PC-9 (cell line): Measurements from ENCODE around the gene CUL4B. TPM values are rescaled to one million over a fixed set of nuclear protein-coding genes. Genes with fewer than 3 reads are reported as not detected.

ENCODE experiments used
- BruUV-seq: library from RNA; stranded (reverse); fragments of 400-500 nt; replicated peaks from 2 replicates; lab custom pipeline; 2021; lab: Mats Ljungman, UMichigan
- CTCF ChIA-PET: fragments of 300-600 bp; sonication (Branson Sonifier 250); formaldehyde crosslinking; loops from one replicate; lab custom pipeline; 2022; ENCODE audit warnings: antibody characterized with exemption; lab: Charles Lee
- POLR2A ChIA-PET: fragments of 300-600 bp; sonication (Branson Sonifier 250); formaldehyde crosslinking; loops from one replicate; lab custom pipeline; 2022; ENCODE audit warnings: antibody characterized with exemption; ENCODE audit not compliant: unreplicated experiment; lab: Charles Lee
- DNase-seq, 2 experiments: peaks; one replicate each; pipeline versions ENCODE4 v3.0.0 to v3.0.0-alpha.2; 2015 to 2022; ENCODE audit warnings: mixed read lengths in 1 of 2
- H2AFZ ChIP-seq: fragments of 200-600 bp; sonication (generic); 2 replicates; pipeline ENCODE4 v1.8.1; 2017; ENCODE audit warnings: antibody characterized with exemption
- H3F3A ChIP-seq: fragments of 200-600 bp; sonication (generic); 2 replicates; pipeline ENCODE4 v1.8.1; 2017; ENCODE audit warnings: antibody characterized with exemption, mild to moderate bottlenecking, low read depth; ENCODE audit not compliant: insufficient read depth
- H3K27ac ChIP-seq: fragments of 200-600 bp; sonication (generic); 2 replicates; pipeline ENCODE4 v1.6.1; 2016; ENCODE audit warnings: mixed run types
- H3K27me3 ChIP-seq: fragments of 200-600 bp; sonication (generic); 2 replicates; pipeline ENCODE4 v1.6.1; 2016; ENCODE audit warnings: low read depth, mixed run types; ENCODE audit not compliant: insufficient read depth
- H3K36me3 ChIP-seq: fragments of 200-600 bp; sonication (generic); 2 replicates; pipeline ENCODE4 v1.6.1; 2016; ENCODE audit warnings: low read depth, mixed run types
- H3K4me1 ChIP-seq: fragments of 200-600 bp; sonication (generic); replicated peaks from 2 replicates; pipeline ENCODE4 v1.6.1; 2016; ENCODE audit warnings: mixed run types; ENCODE audit not compliant: insufficient read depth
- H3K4me2 ChIP-seq: fragments of 200-600 bp; sonication (generic); 2 replicates; pipeline ENCODE4 v1.6.1; 2017; ENCODE audit warnings: mixed run types
- H3K4me3 ChIP-seq: fragments of 200-600 bp; sonication (generic); 2 replicates; pipeline ENCODE4 v1.6.1; 2016; ENCODE audit warnings: mixed run types
- H3K79me2 ChIP-seq: fragments of 200-600 bp; sonication (generic); 2 replicates; pipeline ENCODE4 v1.6.1; 2017; ENCODE audit warnings: low read depth, mixed run types
- H3K9me2 ChIP-seq: fragments of 200-600 bp; sonication (generic); 2 replicates; pipeline ENCODE4 v1.8.1; 2017; ENCODE audit warnings: mild to moderate bottlenecking; ENCODE audit not compliant: insufficient read depth
- H3K9me3 ChIP-seq: fragments of 200-600 bp; sonication (generic); 2 replicates; pipeline ENCODE4 v1.8.1; 2016; ENCODE audit warnings: low read depth; ENCODE audit not compliant: insufficient read depth
- H4K20me1 ChIP-seq: fragments of 200-600 bp; sonication (generic); 2 replicates; pipeline ENCODE4 v1.8.1; 2017; ENCODE audit not compliant: insufficient read depth
- EZH2 ChIP-seq: fragments of 200-600 bp; sonication (generic); IDR thresholded peaks from 2 replicates; pipeline ENCODE4 v1.8.0; 2017; ENCODE audit warnings: antibody characterized with exemption, low read depth
- intact Hi-C: fragments of 100-400 bp; cut with micrococcal nuclease; formaldehyde crosslinking; loops from one replicate; pipeline ENCODE4 v1.10.0; 2022; ENCODE audit not compliant: unreplicated experiment
- total RNA-seq: library from RNA; stranded (reverse); gene quantifications from 2 replicates; pipeline ENCODE4 v1.2.3, GENCODE V29; 2021
- TF ChIP-seq, protein P1 (sequence below): fragments of 200-600 bp; sonication (generic); conservative IDR thresholded peaks from 2 replicates; pipeline ENCODE4 v1.6.1; 2017; ENCODE audit warnings: mixed run types, antibody characterized with exemption, mild to moderate bottlenecking, moderate library complexity

CUL4B gene
- total RNA-seq, 1 experiment from 2014 or later = 154 TPM

DNA sequence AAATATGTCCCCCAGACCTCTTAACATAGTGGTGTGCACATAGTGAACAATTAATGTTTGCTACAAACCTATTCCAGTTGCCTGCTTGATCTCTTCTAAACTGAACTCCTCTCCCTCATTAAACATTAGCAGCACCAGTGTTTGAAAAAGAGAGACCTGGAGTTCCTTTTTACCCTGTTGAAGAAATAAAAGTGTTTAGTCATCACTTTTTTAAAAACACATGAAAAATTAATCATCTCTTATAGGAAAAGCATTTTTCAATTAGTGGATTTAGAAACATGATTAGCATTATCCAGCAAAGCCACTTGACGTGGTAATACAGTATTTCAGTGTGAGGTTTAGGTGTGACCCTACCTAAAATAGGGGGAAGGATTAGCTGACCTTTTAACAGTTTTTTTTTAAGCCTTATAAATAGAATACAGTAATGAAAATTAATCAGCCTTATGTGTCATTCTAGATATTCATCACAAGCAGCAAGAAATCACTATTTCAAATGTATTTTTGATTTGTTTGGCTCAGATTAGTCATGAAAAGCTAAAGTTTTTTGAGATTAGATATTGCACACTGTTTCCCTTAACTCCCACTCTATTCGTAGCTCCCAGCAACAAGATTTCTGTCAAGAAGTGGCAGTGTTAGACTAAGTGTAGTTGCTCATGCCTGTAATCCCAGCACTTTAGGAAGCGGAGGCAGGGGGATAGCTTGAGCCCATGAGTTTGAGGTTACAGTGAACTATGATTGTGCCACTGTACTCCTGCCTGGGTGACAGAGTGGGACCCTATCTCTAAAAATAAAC, 26.2 kb downstream of the CUL4B start:
- no peaks in the 10 kb centered on the region for H3K9me3 ChIP-seq
- no peaks in the 10 kb centered on the region for H3K27me3 ChIP-seq
- H3K4me3 ChIP-seq = no peak overlapping the region
- BruUV-seq = no TSS peak
- intact Hi-C loops = no loop called here
- H3F3A ChIP-seq = peaks cover 15% of the 10 kb centered on the region; the same call in 1 of the 2 replicates
- DNase-seq = no peak
- H2AFZ ChIP-seq = no peak overlapping the region
- H3K9me2 ChIP-seq = no peaks in the 10 kb centered on the region
- POLR2A ChIA-PET = no interaction called here
- H3K4me1 ChIP-seq = no peaks in the 10 kb centered on the region
- CTCF ChIA-PET = no interaction called here
- no peak overlapping the region for H3K4me2 ChIP-seq
- H3K79me2 ChIP-seq = no peaks in the 10 kb centered on the region
- H3K36me3 ChIP-seq = peaks cover 65% of the 10 kb centered on the region
- H3K27ac ChIP-seq = no peak overlapping the region
- no peaks in the 10 kb centered on the region for H4K20me1 ChIP-seq
- TF ChIP-seq, protein P1, sequence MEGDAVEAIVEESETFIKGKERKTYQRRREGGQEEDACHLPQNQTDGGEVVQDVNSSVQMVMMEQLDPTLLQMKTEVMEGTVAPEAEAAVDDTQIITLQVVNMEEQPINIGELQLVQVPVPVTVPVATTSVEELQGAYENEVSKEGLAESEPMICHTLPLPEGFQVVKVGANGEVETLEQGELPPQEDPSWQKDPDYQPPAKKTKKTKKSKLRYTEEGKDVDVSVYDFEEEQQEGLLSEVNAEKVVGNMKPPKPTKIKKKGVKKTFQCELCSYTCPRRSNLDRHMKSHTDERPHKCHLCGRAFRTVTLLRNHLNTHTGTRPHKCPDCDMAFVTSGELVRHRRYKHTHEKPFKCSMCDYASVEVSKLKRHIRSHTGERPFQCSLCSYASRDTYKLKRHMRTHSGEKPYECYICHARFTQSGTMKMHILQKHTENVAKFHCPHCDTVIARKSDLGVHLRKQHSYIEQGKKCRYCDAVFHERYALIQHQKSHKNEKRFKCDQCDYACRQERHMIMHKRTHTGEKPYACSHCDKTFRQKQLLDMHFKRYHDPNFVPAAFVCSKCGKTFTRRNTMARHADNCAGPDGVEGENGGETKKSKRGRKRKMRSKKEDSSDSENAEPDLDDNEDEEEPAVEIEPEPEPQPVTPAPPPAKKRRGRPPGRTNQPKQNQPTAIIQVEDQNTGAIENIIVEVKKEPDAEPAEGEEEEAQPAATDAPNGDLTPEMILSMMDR = no peak
- TF ChIP-seq EZH2 = no peak

- ChIA-PET POLR2A (no interaction called here), CTCF (no interaction called here)
- Histone ChIP-seq H3K27ac (no peak overlapping the region), H3K4me3 (no peak overlapping the region), H3K4me1 (peaks cover 14% of the 10 kb centered on the region), H3F3A (peaks cover 13% of the 10 kb centered on the region), H4K20me1 (no peaks in the 10 kb centered on the region), H3K9me3 (no peaks in the 10 kb centered on the region), H3K9me2 (no peaks in the 10 kb centered on the region), H3K27me3 (no peaks in the 10 kb centered on the region), H3K79me2 (no peaks in the 10 kb centered on the region), H3K36me3 (peaks cover 22% of the 10 kb centered on the region), H3K4me2 (no peak overlapping the region), H2AFZ (no peak overlapping the region)
- BruUV-seq = no TSS peak
- DNase-seq = no peak
- TF ChIP-seq, protein P1 = no peak
- TF ChIP-seq EZH2 = no peak
- intact Hi-C loops = no loop called here
Observed at GRCh38 chrX:120522820-120523219, 37.9 kb downstream of the CUL4B start.

- peak overlapping the region; percentile 65 for H3K27ac ChIP-seq
- POLR2A ChIA-PET = no interaction called here
- BruUV-seq = no TSS peak
Observed at GRCh38 chrX:120517936-120518335, 42.8 kb downstream of the CUL4B start.

More at GRCh38 chrX:120517936-120518335, 42.8 kb downstream of the CUL4B start:
- no peaks in the 10 kb centered on the region for H3K9me3 ChIP-seq
- CTCF ChIA-PET = interaction anchor here (0.6 kb wide), 1 partner anchor 202 kb away, joined by 3 read pairs; no protein-coding TSS in a partner anchor
- H3K4me2 ChIP-seq = peak overlapping the region; percentile 9
- H4K20me1 ChIP-seq = no peaks in the 10 kb centered on the region
- H3K27me3 ChIP-seq = no peaks in the 10 kb centered on the region
- peak in 1 of 2 experiments; percentile 88 for DNase-seq
- no peak for TF ChIP-seq EZH2
- TF ChIP-seq, protein P1 = no peak
- H3K79me2 ChIP-seq = no peaks in the 10 kb centered on the region
- peaks cover 22% of the 10 kb centered on the region for H3K4me1 ChIP-seq
- H2AFZ ChIP-seq = no peak overlapping the region
- H3K4me3 ChIP-seq = no peak overlapping the region
- no peaks in the 10 kb centered on the region for H3K9me2 ChIP-seq
- peaks cover 6% of the 10 kb centered on the region; the same call in 1 of the 2 replicates for H3K36me3 ChIP-seq
- intact Hi-C loops = no loop called here
- peaks cover 22% of the 10 kb centered on the region for H3F3A ChIP-seq
